HCT116 (cell line): ENCODE measurements around the gene MCRS1. TPM values are rescaled to one million over a fixed set of nuclear protein-coding genes. Genes with fewer than 3 reads are reported as not detected.

Source experiments
- ATAC-seq: fragments of 200-7000 bp; cut with Tn5 transposase; 2 replicates; pipeline ENCODE4 v1.9.1; 2020; ENCODE audit warnings: mild to moderate bottlenecking, moderate library complexity
- BruUV-seq: library from RNA; stranded (reverse); fragments of 400-500 nt; replicated peaks from 2 replicates; lab custom pipeline; 2021; lab: Mats Ljungman, UMichigan
- CTCF ChIA-PET: fragments of 300-600 bp; sonication (Branson Sonifier 250); formaldehyde crosslinking; loops from one replicate; lab custom pipeline; 2021; ENCODE audit warnings: antibody characterized with exemption; lab: Charles Lee
- POLR2A ChIA-PET: fragments of 300-600, 350-600 bp; sonication (Branson Sonifier 250); formaldehyde crosslinking; loops from one replicate; lab custom pipeline; 2021; ENCODE audit warnings: antibody characterized with exemption; lab: Charles Lee
- RAD21 ChIA-PET, 2 experiments: fragments of 300-600 bp; sonication (Branson Sonifier 250); formaldehyde crosslinking; loops; one replicate each; lab custom pipeline; 2023; ENCODE audit warnings: low total read pairs in 2 of 2; ENCODE audit not compliant: uncharacterized antibody in 2 of 2, unreplicated experiment in 2 of 2, low non-redundant PET in 1 of 2; lab: Charles Lee
- DNase-seq: peaks from one replicate; pipeline ENCODE4 v3.0.0-alpha.2; 2010; ENCODE audit warnings: low read depth, low spot score
- H2AFZ ChIP-seq: fragments of 200-600 bp; shearing (Covaris generic), sonication (generic); 2 replicates; pipeline ENCODE4 v1.6.1; 2017; ENCODE audit warnings: low read depth, mixed run types, mixed read lengths, antibody characterized with exemption, low read length; ENCODE audit not compliant: poor library complexity, severe bottlenecking
- H3K27ac ChIP-seq: 2 replicates; pipeline ENCODE4 v1.5.1; 2012; ENCODE audit warnings: low read depth, low read length
- H3K27me3 ChIP-seq: fragments of 200-600 bp; sonication (generic); 2 replicates; pipeline ENCODE4 v1.6.1; 2016; ENCODE audit warnings: mixed run types, low read length, mixed read lengths; ENCODE audit not compliant: insufficient read depth
- H3K36me3 ChIP-seq, 2 experiments: fragments of 200-500 bp in 1 of 2; fragments of 200-600 bp in 1 of 2; sonication (Bioruptor generic) in 1 of 2; sonication (generic) in 1 of 2; 2 replicates each; pipeline versions ENCODE4 v1.5.1 to v1.6.1; 2014 to 2016; ENCODE audit warnings: low read length in 2 of 2, inconsistent platforms in 1 of 2, mixed read lengths in 1 of 2, mixed run types in 1 of 2; ENCODE audit not compliant: insufficient read depth in 2 of 2, control insufficient read depth in 1 of 2
- H3K4me1 ChIP-seq, 2 experiments: fragments of 200-600 bp in 1 of 2; sonication (generic) in 1 of 2; 2 replicates each; pipeline versions ENCODE4 v1.5.1 to v1.6.1; 2012 to 2017; ENCODE audit warnings: low read length in 2 of 2, inconsistent platforms in 1 of 2, mild to moderate bottlenecking in 1 of 2, mixed read lengths in 1 of 2, mixed run types in 1 of 2, moderate library complexity in 1 of 2; ENCODE audit not compliant: insufficient read depth in 2 of 2, control insufficient read depth in 1 of 2
- H3K4me2 ChIP-seq: fragments of 200-600 bp; sonication (generic); 2 replicates; pipeline ENCODE4 v1.6.1; 2017; ENCODE audit warnings: mixed run types, low read length, mixed read lengths
- H3K4me3 ChIP-seq, 2 experiments: fragments of 200-600 bp in 1 of 2; sonication (generic) in 1 of 2; replicated peaks in 1 of 2; 2 replicates each; pipeline ENCODE4 v1.5.1; 2011 to 2016; ENCODE audit warnings: low read length in 2 of 2, control low read depth in 1 of 2, low read depth in 1 of 2, mild to moderate bottlenecking in 1 of 2, mixed read lengths in 1 of 2, mixed run types in 1 of 2
- H3K79me2 ChIP-seq: fragments of 200-600 bp; sonication (generic); 2 replicates; pipeline ENCODE4 v1.6.1; 2017; ENCODE audit warnings: mild to moderate bottlenecking, mixed run types, low read length, moderate library complexity, mixed read lengths; ENCODE audit not compliant: insufficient read depth
- H3K9ac ChIP-seq: fragments of 200-600 bp; sonication (generic); 2 replicates; pipeline ENCODE4 v1.6.1; 2016; ENCODE audit warnings: low read length, mixed read lengths
- H3K9me2 ChIP-seq: fragments of 200-600 bp; sonication (generic), shearing (Covaris generic); 2 replicates; pipeline ENCODE4 v1.6.1; 2017; ENCODE audit warnings: mixed run types, mild to moderate bottlenecking, moderate library complexity; ENCODE audit not compliant: insufficient read depth
- H3K9me3 ChIP-seq, 2 experiments: fragments of 200-500 bp in 1 of 2; fragments of 200-600 bp in 1 of 2; sonication (Bioruptor generic) in 1 of 2; sonication (generic) in 1 of 2; 2 replicates each; pipeline ENCODE4 v1.6.1; 2014 to 2017; ENCODE audit warnings: low read length in 2 of 2, mixed read lengths in 2 of 2, inconsistent platforms in 1 of 2, low read depth in 1 of 2, mild to moderate bottlenecking in 1 of 2, mixed run types in 1 of 2, moderate library complexity in 1 of 2; ENCODE audit not compliant: control insufficient read depth in 1 of 2, insufficient read depth in 1 of 2
- H4K20me1 ChIP-seq: fragments of 200-600 bp; sonication (generic), shearing (Covaris generic); 2 replicates; pipeline ENCODE4 v1.6.1; 2017; ENCODE audit warnings: mixed run types, mild to moderate bottlenecking, moderate library complexity; ENCODE audit not compliant: insufficient read depth
- CTCF ChIP-seq, 3 experiments: fragments of 200-600 bp in 1 of 3; sonication (generic) in 1 of 3; IDR thresholded peaks in 2 of 3; conservative IDR thresholded peaks in 1 of 3; 2 replicates each; pipeline ENCODE4 v1.5.1; 2012 to 2017; ENCODE audit warnings: low read depth in 2 of 3, low read length in 2 of 3, antibody characterized with exemption in 1 of 3, borderline replicate concordance in 1 of 3, control low read depth in 1 of 3, mild to moderate bottlenecking in 1 of 3, mixed read lengths in 1 of 3, mixed run types in 1 of 3, moderate library complexity in 1 of 3; ENCODE audit not compliant: insufficient read depth in 1 of 3
- ZBTB33 ChIP-seq: IDR thresholded peaks from 2 replicates; pipeline ENCODE4 v1.6.1; 2011; ENCODE audit warnings: mild to moderate bottlenecking, low read length, moderate library complexity; ENCODE audit not compliant: insufficient replicate concordance; ENCODE audit errors: extremely low read depth
- ZNF274 ChIP-seq: fragments of 200-500 bp; sonication (Bioruptor generic); IDR thresholded peaks from 2 replicates; pipeline ENCODE4 v1.6.1; 2014; ENCODE audit warnings: mild to moderate bottlenecking, low read depth, low read length, inconsistent platforms
- intact Hi-C: fragments of 100-400 bp; cut with micrococcal nuclease; formaldehyde crosslinking; loops from 2 replicates; pipeline ENCODE4 v1.10.0; 2022
- total RNA-seq: library from RNA; stranded (reverse); gene quantifications from one replicate; pipeline ENCODE4 v1.2.1, GENCODE V29; 2021; ENCODE audit not compliant: unreplicated experiment

Gene MCRS1
- total RNA-seq, 1 experiment from 2014 or later, result 91.9 TPM

GRCh38 chr12:49524660-49525324 lies 43.1 kb downstream of the MCRS1 start:
- POLR2A ChIA-PET, result interaction anchor here (0.7 kb wide), 1 partner anchor 11 kb away, joined by 3 read pairs; no protein-coding TSS in a partner anchor
- RAD21 ChIA-PET, result no interaction called here
- DNase-seq, result no peak
- no peak overlapping the region for H3K4me3 ChIP-seq
- TF ChIP-seq ZNF274 (no peak), CTCF (IDR thresholded peaks at IDR 0.05 in 2 of 3, conservative IDR thresholded peaks at IDR 0.05 in 1 of 3; ENCODE audit: borderline replicate concordance in 1 of 3, insufficient read depth in 1 of 3, low read depth in 2 of 3, low read length in 2 of 3) (no peak), ZBTB33 (no peak)
- TF ChIP-seq, all 23 proteins: peak for 0
- Histone ChIP-seq H3K79me2 (no peaks in the 10 kb centered on the region), H3K9me2 (no peaks in the 10 kb centered on the region), H2AFZ (no peak overlapping the region), H3K9me3 (no peaks in the 10 kb centered on the region), H3K27me3 (no peaks in the 10 kb centered on the region), H4K20me1 (no peaks in the 10 kb centered on the region), H3K27ac (no peak overlapping the region), H3K9ac (no peak overlapping the region), H3K36me3 (peaks cover 41 to 43% of the 10 kb centered on the region in 2 experiments), H3K4me2 (no peak overlapping the region), H3K4me1 (peaks cover 0 to 5% of the 10 kb centered on the region in 2 experiments; a peak in 2 of 4 replicates)
- intact Hi-C loops, result no loop called here
- CTCF ChIA-PET, result interaction anchor here (1.1 to 2.4 kb wide), 2 partner anchors 11 to 55 kb away, joined by 3 to 6 read pairs; no protein-coding TSS in a partner anchor
- BruUV-seq, result no TSS peak
- ATAC-seq, result no peak
